T-helper 1 cell treated with Interleukin-12 subunit alpha and Interleukin-12 subunit beta and Interleukin-4 antibody, amounts not matched to agents 30 μg/mL and 1 μg/mL, for 36 hours (primary cell): ENCODE results near the gene STUM.
"Not testable (repeated sequence)": the region's sequence is repeated elsewhere in the genome, so short reads cannot be mapped to it uniquely, and the experiment has no call there.

ENCODE experiments used
- H3K27ac Mint-ChIP-seq: one replicate; pipeline ENCODE4 v1.8.0; 2021; ENCODE audit warnings: mild to moderate bottlenecking, mixed read lengths
- H3K27me3 Mint-ChIP-seq: one replicate; pipeline ENCODE4 v1.8.0; 2021; ENCODE audit warnings: low read depth, mixed read lengths
- H3K36me3 Mint-ChIP-seq: one replicate; pipeline ENCODE4 v1.8.0; 2021; ENCODE audit warnings: low read depth, mixed read lengths
- H3K4me1 Mint-ChIP-seq: one replicate; pipeline ENCODE4 v1.8.0; 2021; ENCODE audit warnings: low read depth, mixed read lengths
- H3K4me3 Mint-ChIP-seq: one replicate; pipeline ENCODE4 v1.8.0; 2021; ENCODE audit warnings: mild to moderate bottlenecking, moderate library complexity, mixed read lengths
- H3K9me3 Mint-ChIP-seq: one replicate; pipeline ENCODE4 v1.8.0; 2021; ENCODE audit warnings: mixed read lengths

Gene STUM, protein sequence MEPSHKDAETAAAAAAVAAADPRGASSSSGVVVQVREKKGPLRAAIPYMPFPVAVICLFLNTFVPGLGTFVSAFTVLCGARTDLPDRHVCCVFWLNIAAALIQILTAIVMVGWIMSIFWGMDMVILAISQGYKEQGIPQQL

DNA sequence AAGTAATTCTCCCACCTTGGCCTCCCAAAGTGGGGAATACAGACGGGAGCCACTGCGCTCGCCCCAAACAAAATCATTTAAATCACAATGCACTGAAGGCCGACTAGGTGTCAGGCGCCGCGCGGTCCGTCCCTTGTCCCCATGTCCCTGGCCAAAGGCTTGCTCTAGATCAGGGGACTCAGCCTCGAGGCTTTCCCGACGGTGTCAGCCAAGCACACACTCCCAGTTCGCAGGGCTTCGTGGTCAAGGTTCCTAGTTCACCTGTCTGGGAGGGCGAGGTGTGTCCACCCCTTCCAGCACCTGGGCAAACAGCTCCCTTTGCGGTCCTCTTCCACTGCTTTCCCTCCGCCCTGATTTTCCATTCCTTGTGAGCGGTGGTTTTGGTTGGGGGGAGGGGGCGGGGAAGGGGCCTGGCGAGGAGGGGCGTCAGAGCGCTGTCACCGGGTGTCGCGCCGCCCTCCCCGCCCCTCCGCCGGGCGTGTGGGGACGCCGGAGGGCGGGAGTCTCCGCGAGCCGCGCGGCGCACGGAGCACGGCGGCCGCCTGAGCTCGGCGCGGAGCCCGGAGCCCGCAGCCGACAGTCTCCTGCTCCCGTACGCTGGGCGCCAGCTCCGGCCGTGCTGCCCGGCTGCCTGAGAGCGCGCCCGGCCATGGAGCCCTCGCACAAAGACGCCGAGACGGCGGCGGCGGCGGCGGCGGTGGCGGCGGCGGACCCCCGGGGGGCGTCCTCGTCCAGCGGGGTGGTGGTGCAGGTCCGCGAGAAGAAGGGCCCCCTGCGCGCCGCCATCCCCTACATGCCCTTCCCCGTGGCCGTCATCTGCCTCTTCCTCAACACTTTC, at the start of gene STUM:
Gene STUM, plus strand, starts transcription at position 509 of the 838 bp plus-strand sequence. Its CDS starts 141 bp downstream, at position 650.
- no peak within 1 kb of the TSS for H3K27ac Mint-ChIP-seq
- H3K4me1 Mint-ChIP-seq, result peaks cover 8% of the 10 kb centered on the region
- no peaks in the 10 kb centered on the region for H3K9me3 Mint-ChIP-seq
- H3K27me3 Mint-ChIP-seq, result peaks cover 73% of the 10 kb centered on the region
- H3K36me3 Mint-ChIP-seq, result no peaks in the 10 kb centered on the region
- peak within 1 kb of the TSS; percentile 28 for H3K4me3 Mint-ChIP-seq

DNA sequence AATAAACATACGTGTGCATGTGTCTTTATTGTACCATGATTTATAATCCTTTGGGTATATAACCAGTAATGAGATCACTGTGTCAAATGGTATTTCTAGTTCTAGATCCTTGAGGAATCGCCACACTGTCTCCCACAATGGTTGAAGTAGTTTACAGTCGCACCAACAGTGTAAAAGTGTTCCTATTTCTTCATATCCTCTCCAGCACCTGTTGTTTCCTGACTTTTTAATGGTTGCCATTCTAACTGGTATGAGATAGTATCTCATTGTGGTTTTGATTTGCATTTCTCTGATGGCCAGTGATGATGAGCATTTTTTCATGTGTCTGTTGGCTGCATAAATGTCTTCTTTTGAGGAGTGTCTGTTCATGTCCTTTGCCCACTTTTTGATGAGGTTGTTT, 48.9 kb upstream of the STUM start:
- H3K27ac Mint-ChIP-seq, H3K9me3 Mint-ChIP-seq: not testable (repeated sequence)
- H3K27me3 Mint-ChIP-seq, result peaks cover 45% of the 10 kb centered on the region

DNA sequence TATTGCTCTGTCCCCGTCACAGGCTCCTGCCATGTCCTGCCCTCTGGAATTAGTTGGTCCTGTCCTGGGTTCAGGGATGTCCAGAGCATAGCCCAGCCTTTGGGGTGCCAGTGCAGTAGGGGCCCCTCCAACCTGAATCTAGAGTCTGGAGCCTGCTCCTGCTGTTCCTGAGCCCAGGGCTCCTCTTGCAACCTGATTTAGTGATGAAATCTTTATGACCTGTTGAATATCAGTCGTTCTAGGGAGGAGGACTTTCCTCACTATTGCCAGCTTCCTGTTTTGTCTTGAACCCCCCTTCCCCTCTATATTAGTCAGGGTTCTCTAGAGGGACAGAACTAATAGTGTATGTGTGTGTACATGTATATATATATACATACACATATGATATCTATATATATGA, 42.5 kb upstream of the STUM start:
- Mint-ChIP-seq H3K4me3 (no peak overlapping the region), H3K27ac (no peak overlapping the region), H3K4me1 (no peaks in the 10 kb centered on the region), H3K36me3 (no peaks in the 10 kb centered on the region), H3K9me3 (no peaks in the 10 kb centered on the region), H3K27me3 (peaks cover 58% of the 10 kb centered on the region)

More for the DNA sequence above, 48.9 kb upstream of the STUM start:
- not testable (repeated sequence) for H3K36me3 Mint-ChIP-seq, H3K4me3 Mint-ChIP-seq, H3K4me1 Mint-ChIP-seq

DNA sequence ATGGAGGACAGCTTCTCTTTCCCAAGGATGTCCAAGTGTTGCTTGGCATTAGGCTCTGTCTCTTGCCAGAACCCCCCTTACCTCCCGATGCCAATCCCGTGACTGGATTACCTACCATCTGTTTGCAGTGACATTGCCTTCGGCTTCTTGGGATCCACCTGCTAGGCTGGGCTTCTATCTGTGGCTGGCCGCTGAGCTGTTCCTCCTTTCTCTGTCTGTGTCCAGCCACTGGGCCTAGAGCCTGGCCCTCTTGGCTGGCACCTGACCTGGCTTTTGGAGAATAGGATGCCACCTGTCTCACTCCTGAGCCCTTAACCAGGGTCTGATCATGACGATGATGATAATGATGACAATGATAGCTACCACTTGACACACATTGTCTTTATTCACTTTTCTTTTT, 41.6 kb upstream of the STUM start:
- Mint-ChIP-seq H3K9me3 (no peaks in the 10 kb centered on the region), H3K36me3 (no peaks in the 10 kb centered on the region), H3K4me1 (no peaks in the 10 kb centered on the region), H3K27ac (no peak overlapping the region), H3K27me3 (peaks cover 57% of the 10 kb centered on the region), H3K4me3 (no peak overlapping the region)

DNA sequence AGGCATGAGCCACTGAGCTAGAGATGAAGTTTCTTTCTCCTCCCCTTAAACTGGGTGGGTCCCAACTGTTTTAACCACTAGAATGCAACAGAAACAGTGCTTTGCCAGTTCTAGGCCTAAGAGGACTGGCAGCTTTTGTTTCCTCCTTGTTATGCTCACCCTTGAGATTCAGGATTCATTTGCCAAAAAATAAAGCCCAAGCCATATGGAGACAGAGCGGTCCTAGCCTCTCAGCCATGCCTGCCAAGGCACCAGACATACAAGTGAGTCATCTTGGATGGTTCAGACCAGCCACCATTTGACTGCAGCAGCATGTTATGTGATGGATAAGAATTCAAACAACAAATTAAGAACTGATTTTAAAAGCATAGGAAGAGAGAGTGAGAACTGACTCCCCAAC, 38.1 kb upstream of the STUM start:
- Mint-ChIP-seq H3K4me3 (no peak overlapping the region), H3K36me3 (no peaks in the 10 kb centered on the region), H3K27ac (no peak overlapping the region), H3K4me1 (no peaks in the 10 kb centered on the region), H3K9me3 (no peaks in the 10 kb centered on the region), H3K27me3 (peaks cover 29% of the 10 kb centered on the region)

DNA sequence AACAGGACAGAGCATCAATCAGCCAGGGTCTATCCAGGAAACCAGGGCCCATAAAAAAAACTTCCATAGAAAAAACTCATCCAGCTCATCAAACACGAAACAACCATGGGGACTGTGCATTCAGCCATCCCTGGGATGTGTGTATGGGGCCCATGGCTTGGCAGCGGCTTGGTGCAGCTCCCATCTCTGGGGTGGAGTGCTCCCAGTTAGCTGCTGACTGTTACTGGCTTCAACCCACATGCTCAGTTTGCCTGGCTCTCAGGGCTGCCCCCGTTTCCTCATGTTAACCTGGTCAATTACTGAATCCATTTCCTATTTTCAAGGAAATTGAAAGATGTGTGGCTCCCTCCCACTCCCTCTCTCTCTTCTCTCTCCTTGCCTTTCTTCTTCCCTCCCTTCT, 37.3 kb upstream of the STUM start:
- peaks cover 28% of the 10 kb centered on the region for H3K27me3 Mint-ChIP-seq

DNA sequence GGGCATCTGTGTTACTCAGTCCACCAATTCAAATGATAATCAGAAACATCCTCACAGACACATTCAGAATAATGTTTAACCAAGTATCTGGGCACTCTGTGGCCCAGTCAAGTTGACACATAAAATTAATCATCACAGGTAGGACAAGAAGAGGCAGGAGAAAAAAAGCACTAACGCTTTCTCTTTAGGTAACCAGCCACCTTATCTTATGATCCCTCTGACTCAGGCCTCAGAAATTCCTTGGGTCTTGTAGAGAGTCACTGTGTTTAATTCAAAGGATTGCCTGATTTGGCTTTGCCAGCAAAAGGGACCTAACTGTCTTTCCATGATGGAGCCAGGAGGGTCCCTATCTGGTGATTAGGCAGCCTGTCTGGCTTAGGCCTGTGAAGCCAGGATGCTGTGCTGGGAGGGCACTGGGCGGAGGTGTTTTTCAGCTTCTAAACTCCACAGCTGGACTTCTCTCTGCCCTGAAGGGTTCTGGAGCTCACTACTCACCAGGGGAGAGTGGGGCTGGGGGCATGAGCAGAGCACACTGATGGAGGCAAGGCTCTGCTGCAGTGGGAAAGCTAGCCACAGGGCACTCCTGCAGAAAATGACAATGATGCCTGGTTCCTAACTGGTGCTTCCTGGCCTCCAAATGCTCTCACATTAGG, 36.4 kb upstream of the STUM start:
- Mint-ChIP-seq H3K4me3 (no peak overlapping the region), H3K4me1 (no peaks in the 10 kb centered on the region), H3K36me3 (no peaks in the 10 kb centered on the region), H3K27me3 (peaks cover 28% of the 10 kb centered on the region), H3K9me3 (no peaks in the 10 kb centered on the region), H3K27ac (no peak overlapping the region)

More for the DNA sequence above, 37.3 kb upstream of the STUM start:
- no peaks in the 10 kb centered on the region for H3K9me3 Mint-ChIP-seq
- H3K27ac Mint-ChIP-seq, result no peak overlapping the region
- H3K36me3 Mint-ChIP-seq, result no peaks in the 10 kb centered on the region
- H3K4me1 Mint-ChIP-seq, result no peaks in the 10 kb centered on the region
- no peak overlapping the region for H3K4me3 Mint-ChIP-seq

DNA sequence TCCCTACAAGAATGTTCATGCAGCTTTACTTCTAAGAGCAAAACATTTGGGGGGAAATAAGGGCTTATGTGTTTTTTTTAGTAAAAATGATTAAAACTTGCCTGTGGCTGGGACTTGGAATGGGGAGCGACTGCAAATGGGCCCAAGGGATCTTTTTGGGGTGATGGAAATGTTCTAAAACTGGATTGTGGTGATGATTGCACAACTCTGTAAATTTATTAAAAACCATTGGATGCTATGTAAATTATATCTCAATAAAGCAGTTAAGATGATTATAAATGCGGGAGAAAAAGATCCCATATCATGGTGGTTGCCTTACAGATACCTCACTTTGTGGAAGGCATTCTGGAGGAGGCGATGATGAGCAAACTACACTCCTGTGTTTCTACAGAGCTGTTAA, 30.2 kb upstream of the STUM start:
- Mint-ChIP-seq H3K36me3 (no peaks in the 10 kb centered on the region), H3K27ac (no peak overlapping the region), H3K9me3 (no peaks in the 10 kb centered on the region), H3K4me3 (no peak overlapping the region), H3K27me3 (peaks cover 14% of the 10 kb centered on the region), H3K4me1 (no peaks in the 10 kb centered on the region)

DNA sequence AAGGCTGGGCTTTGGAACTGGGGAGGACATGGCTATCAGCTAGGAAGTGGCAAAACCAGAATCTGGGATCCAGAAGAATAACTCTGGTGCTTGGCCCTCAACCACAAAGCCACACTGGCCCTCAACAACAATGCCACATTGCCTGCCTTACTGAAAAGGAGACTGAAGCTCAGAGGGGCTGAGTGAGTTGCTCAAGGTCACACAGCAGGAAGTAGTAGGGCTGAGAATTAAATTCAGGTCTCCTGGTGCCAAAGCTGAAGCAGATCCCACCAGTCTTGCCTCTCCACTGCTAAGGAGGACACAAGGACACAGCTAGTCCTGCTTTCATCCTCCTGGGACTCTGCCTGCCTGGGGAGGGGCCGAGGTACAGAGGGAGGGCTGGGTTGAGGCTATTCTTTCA, 29.4 kb upstream of the STUM start:
- H3K4me1 Mint-ChIP-seq, result no peaks in the 10 kb centered on the region
- H3K9me3 Mint-ChIP-seq, result no peaks in the 10 kb centered on the region
- H3K36me3 Mint-ChIP-seq, result no peaks in the 10 kb centered on the region
- H3K27me3 Mint-ChIP-seq, result peaks cover 16% of the 10 kb centered on the region
- H3K4me3 Mint-ChIP-seq, result no peak overlapping the region
- H3K27ac Mint-ChIP-seq, result no peak overlapping the region

DNA sequence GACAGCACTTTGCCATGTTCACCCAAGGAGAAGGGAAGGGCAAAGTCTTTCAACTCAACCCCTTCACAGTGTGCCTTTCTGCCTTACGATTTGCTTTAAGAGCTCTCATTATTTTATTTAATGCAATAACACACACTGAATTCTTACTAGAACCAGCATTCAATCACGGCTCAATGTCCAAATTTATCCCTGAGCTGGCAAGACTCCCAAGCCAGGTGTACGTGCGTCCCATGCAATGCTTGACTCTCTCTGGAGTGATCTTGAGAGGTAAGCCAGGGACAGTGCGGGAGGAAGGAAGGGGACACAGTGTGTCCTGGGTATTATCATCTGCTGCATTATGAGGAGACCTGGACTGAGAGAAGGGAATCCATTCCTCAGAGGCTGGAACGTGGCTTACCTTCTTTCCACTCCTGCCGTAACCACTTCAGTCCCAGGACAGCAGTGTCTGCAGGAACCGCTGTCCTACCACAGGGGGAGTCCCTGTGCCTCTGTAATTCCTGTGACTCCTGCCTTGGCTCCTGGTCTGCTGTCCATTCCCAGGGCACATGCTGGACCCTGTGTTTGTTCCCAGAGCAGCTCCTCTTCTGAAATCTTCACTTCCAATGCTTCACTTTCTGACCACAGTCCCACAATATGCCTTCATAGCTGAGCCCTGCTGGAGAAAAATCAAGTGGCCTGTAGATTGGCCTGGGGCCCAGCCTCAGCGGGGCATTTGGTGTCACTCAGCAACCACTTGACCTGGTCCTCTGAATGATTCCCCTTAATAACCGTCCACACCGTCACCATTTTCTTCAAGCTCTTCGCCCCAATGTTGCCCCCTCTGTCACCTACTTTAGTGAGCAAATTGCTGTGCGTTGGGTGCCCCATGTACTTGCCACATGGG, 28.6 kb upstream of the STUM start:
- Mint-ChIP-seq H3K9me3 (no peaks in the 10 kb centered on the region), H3K27ac (no peak overlapping the region), H3K4me3 (no peak overlapping the region), H3K36me3 (no peaks in the 10 kb centered on the region), H3K4me1 (no peaks in the 10 kb centered on the region), H3K27me3 (peaks cover 21% of the 10 kb centered on the region)

DNA sequence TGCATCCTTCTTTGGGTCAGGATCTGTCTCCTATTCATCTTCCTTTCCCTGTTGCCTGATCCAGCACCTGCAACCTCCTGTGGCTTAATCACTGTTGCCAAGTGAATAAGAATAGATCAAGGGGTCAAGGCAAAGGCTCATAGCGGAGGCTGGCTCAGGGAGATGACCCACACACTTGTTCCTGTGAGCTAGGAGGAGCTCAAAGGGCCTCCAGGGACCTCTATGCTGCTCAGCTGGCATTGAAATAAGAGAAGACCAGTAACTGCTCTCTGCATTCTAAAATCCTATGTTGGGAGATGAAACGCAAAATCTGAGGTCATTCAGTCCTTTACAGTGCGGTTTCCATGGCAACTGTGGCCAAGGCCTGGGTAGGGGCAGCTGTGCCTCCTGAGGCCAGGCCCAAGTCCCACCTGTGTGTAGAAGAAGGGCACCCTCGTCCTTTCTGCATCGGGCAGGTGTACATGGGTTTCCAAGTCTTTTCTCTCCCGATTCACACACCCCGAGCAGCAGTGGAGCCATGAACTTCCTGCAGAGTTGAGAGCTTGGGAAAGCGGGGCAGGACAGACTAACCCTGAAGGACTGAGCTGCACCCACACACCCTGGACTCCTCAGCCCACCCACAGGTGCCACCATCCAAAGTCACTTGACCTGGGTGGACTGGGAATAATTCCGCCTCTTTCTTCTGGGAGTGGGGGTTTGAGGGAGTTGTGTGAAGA, 27.8 kb upstream of the STUM start:
- H3K4me3 Mint-ChIP-seq, result no peak overlapping the region
- H3K9me3 Mint-ChIP-seq, result no peaks in the 10 kb centered on the region
- H3K4me1 Mint-ChIP-seq, result no peaks in the 10 kb centered on the region
- H3K27ac Mint-ChIP-seq, result no peak overlapping the region
- peaks cover 21% of the 10 kb centered on the region for H3K27me3 Mint-ChIP-seq
- H3K36me3 Mint-ChIP-seq, result no peaks in the 10 kb centered on the region

DNA sequence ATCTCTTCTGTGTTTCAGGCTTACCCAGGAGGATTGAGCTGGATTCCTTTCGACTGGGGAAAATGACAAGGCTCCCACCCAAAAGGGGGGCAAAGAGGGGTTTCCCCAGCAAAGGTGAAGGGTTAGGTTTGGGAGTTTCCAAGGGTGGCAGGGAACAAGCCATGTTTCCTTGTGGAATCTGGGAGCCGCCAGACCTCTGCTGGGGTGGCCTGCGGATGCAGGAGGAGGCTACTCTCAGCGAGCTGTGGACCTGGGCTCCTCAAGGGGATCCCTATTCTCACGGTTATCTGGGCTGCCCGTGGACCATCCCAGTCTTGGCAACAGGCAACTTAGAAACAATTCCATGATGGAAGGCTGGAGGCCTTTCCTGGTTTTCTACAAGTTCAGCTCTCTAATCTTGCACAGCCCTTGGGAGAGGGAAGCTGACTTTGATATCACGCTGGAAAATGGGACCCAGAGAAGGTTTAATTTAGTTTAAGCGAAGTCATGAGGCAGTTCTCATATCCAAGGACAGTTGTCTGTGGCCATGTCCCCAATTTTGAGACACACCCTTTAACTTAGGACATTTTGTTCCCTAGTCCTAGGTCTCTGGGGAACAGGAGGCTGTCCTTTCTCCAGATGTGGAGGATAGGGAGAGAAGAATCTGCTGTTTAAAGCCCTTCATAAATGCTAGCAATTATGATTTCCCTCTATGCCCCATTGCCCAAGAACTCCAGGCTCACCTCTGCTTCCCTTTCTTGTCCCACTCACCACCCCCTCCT, 24.7 kb upstream of the STUM start:
- H3K27ac Mint-ChIP-seq, result no peak overlapping the region
- H3K9me3 Mint-ChIP-seq, result no peaks in the 10 kb centered on the region
- no peak overlapping the region for H3K4me3 Mint-ChIP-seq
- H3K36me3 Mint-ChIP-seq, result no peaks in the 10 kb centered on the region
- H3K27me3 Mint-ChIP-seq, result peaks cover 17% of the 10 kb centered on the region
- no peaks in the 10 kb centered on the region for H3K4me1 Mint-ChIP-seq

DNA sequence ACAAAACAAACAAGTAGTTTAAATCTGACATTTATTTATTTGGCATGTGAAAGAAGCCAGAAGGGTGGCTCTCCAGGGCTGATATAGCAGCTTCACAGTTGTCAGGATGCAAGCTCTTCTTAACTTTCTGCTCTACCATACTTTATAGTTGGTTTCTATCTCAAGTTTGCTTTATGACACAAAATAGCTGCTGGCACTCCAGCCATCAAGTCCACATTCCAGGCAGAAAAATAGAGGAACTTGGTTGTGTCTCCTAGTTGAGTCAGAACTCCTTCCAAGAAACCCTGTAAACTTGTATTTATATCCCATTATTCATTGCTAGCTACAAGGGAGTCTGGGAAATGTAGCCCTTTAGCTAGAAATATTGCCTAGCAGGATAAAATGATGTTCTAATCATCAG, 24.0 kb upstream of the STUM start:
- Mint-ChIP-seq H3K36me3 (no peaks in the 10 kb centered on the region), H3K27me3 (peaks cover 17% of the 10 kb centered on the region), H3K4me3 (no peak overlapping the region), H3K4me1 (no peaks in the 10 kb centered on the region), H3K9me3 (no peaks in the 10 kb centered on the region), H3K27ac (no peak overlapping the region)
